GM12875 (cell line): ENCODE data around the gene MCOLN3.

ENCODE experiments used
- H3K4me3 ChIP-seq: one replicate; pipeline ENCODE4 v1.5.1; 2011; ENCODE audit warnings: low read depth, low read length, control low read depth
- TF ChIP-seq, protein P1 (sequence below): IDR thresholded peaks from 2 replicates; pipeline ENCODE4 v1.5.1; 2011; ENCODE audit warnings: low read depth, mild to moderate bottlenecking, control low read depth, inconsistent platforms, low read length, moderate library complexity, borderline replicate concordance; ENCODE audit not compliant: insufficient read depth

MCOLN3 gene

DNA sequence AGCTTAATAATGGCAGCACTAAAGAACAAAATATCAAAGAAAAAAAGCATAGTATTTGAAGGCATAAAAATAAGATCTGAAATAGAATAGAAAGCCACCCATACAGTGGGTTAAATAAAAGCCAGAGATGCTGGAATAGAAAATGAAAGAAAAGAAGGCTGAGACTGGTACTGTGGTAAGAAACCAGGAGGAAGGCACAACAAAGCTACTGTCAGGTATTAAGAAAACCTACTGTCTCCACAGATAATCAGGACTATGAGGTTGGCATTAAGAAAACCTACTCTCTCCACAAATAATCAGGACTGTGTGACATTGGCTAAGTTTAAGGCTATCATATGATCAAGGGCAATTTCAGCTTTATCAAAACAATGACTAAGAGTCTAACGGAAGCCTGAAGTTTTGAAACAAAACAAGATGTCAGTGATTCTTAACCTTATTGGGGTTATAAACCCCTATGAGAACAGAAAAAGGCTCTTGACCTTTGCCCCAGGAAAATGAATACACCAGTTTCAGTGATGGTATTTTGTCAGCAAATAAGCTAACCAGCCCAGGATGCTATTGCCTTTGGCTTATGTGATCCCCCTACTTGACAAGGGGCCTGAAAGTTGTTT, 75.8 kb downstream of the MCOLN3 start:
- TF ChIP-seq, protein P1, sequence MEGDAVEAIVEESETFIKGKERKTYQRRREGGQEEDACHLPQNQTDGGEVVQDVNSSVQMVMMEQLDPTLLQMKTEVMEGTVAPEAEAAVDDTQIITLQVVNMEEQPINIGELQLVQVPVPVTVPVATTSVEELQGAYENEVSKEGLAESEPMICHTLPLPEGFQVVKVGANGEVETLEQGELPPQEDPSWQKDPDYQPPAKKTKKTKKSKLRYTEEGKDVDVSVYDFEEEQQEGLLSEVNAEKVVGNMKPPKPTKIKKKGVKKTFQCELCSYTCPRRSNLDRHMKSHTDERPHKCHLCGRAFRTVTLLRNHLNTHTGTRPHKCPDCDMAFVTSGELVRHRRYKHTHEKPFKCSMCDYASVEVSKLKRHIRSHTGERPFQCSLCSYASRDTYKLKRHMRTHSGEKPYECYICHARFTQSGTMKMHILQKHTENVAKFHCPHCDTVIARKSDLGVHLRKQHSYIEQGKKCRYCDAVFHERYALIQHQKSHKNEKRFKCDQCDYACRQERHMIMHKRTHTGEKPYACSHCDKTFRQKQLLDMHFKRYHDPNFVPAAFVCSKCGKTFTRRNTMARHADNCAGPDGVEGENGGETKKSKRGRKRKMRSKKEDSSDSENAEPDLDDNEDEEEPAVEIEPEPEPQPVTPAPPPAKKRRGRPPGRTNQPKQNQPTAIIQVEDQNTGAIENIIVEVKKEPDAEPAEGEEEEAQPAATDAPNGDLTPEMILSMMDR: no peak
- no peak overlapping the region for H3K4me3 ChIP-seq

DNA sequence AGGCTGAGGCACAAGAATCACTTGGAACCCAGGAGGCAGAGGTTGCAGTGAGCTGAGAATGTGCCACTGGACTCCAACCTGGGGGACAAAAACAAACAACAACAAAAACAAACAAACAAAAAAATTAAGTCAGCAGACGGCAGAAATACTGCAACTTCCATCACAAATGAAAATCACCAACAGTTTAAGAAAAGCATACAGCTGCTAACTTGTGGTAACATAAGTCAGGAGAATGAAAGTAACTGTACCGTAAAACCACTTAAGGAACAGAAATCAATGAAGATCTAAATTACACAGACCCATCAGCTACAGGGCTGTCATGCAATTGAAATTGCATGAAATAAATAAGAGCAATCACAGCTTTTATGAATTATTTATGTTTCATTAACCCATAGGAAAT, 76.3 kb downstream of the MCOLN3 start:
- TF ChIP-seq, protein P1: no peak
- peak overlapping the region; percentile 16 for H3K4me3 ChIP-seq

DNA sequence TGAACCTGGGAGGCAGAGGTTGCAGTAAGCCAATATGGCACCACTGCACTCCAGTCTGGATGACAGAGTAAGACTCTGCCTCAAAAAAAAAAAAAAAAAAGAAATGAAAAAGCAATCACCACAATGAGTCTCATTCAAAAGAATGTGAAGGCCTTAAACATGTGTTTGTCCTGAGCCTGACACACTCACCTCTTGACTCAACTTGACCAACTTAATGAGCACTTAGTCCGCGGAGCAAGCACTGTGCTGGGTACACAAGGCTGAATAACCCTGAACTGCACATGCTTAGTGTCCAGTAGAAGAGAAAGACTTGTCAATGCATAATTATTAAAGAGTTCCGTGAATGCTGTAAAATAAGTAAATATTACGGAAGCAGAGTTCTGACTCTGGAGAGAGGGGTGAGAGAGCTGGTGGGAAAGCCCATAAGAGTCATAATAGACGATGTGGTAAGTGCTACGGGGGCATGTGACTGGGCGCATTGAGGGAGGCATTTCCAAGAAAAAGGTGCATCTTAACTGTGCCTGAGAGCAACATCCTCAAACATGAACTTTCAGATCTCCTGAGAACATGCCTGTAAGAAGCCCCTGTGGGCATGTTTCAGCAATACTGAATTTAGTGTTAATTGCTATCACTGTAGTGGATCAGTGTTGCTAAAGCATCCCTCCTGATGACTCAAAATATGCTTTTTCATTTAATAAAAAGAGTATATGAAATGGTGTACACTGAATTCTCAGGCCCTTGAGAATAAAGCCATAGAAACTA, 78.6 kb downstream of the MCOLN3 start:
- H3K4me3 ChIP-seq: no peak overlapping the region
- TF ChIP-seq, protein P1: no peak

DNA sequence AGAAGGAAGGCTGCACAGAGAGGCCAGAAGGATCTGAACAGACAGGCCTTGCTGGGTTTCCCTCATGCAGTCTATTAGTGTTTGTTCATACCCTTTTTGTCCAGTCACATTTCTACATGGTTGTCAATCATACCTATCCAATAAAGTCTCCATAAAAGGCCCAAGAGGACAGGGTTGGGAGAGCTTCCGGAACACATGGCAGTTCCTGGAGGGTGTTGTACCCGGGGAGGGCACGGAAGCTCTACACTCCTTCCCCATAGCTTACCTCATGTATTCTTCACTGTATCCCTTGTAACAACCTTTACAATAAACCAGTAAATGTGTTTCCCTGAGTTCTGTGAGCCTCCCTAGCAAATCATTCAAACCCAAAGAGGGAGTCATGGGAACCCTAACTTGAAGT, 79.4 kb downstream of the MCOLN3 start:
- TF ChIP-seq, protein P1: no peak
- H3K4me3 ChIP-seq: no peak overlapping the region

DNA sequence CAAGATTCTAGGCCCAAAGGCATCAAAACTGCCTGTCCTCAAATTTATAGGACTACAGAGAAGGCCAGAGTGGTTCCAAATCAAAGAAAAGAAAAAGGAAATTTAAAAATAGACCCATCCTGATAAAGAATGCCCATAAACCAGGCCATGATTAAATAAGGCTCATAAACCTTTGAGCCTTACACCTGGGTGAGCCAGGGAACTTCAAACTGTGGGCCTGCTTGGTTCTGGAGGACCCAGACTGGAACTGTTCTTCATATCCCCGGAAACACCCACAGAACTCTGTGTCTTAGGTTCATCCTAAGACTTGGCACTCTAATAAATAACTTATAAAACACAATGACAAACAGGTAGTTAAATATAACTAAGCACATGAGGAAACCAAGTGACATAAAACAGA, 80.2 kb downstream of the MCOLN3 start:
- no peak overlapping the region for H3K4me3 ChIP-seq
- TF ChIP-seq, protein P1: no peak
